Heart left ventricle (tissue), 16 donors: ENCODE data around the gene C13orf46. TPM values are rescaled to one million over a fixed set of nuclear protein-coding genes. Genes with fewer than 3 reads are reported as not detected.

Source experiments
- ATAC-seq, 4 donors: fragments of 200-7000 bp; cut with Tn5 transposase; one replicate each; pipeline ENCODE4 v1.9.1; 2020 to 2022; ENCODE audit warnings: moderate library complexity in 4 of 4, mild to moderate bottlenecking in 3 of 4, moderate number of reproducible peaks in 1 of 4
- DNase-seq, 5 donors: peaks; one replicate each; pipeline ENCODE4 v3.0.0-alpha.2; 2020
- H3K27ac ChIP-seq, 12 donors: fragments of 200-600 bp; sonication (generic) in 4 of 12; one replicate each; pipeline versions ENCODE4 v1.5.0 to v1.8.0; 2016 to 2022; ENCODE audit warnings: mild to moderate bottlenecking in 2 of 12
- H3K27me3 ChIP-seq, 9 donors: fragments of 200-600 bp; sonication (generic) in 2 of 9; one replicate each; pipeline versions ENCODE4 v1.5.1 to v1.8.0; 2016 to 2022; ENCODE audit warnings: mild to moderate bottlenecking in 3 of 9
- H3K36me3 ChIP-seq, 9 donors: fragments of 200-600 bp; sonication (generic) in 2 of 9; one replicate each; pipeline versions ENCODE4 v1.5.0 to v1.8.0; 2018 to 2022; ENCODE audit warnings: mild to moderate bottlenecking in 2 of 9
- H3K4me1 ChIP-seq, 12 donors: fragments of 200-600 bp; sonication (generic) in 4 of 12; one replicate each; pipeline versions ENCODE4 v1.5.0 to v1.8.0; 2016 to 2022; ENCODE audit warnings: mild to moderate bottlenecking in 3 of 12
- H3K4me3 ChIP-seq, 12 donors: fragments of 200-600 bp; sonication (generic) in 4 of 12; one replicate each; pipeline versions ENCODE4 v1.5.0 to v1.8.0; 2017 to 2022; ENCODE audit warnings: mild to moderate bottlenecking in 9 of 12, moderate library complexity in 4 of 12
- H3K9me3 ChIP-seq, 12 donors: fragments of 200-600 bp; sonication (generic) in 4 of 12; one replicate each; pipeline versions ENCODE4 v1.5.0 to v1.8.0; 2016 to 2022; ENCODE audit warnings: mild to moderate bottlenecking in 1 of 12
- POLR2A ChIP-seq, 2 donors: fragments of 450-650 bp; IDR thresholded peaks; one replicate each; pipeline ENCODE4 v1.6.1; 2017; ENCODE audit warnings: antibody characterized with exemption in 2 of 2, mild to moderate bottlenecking in 2 of 2, moderate library complexity in 2 of 2
- WGBS, 4 donors: extraction: QIAGEN DNeasy Blood & Tissue Kit in 2 of 4; methylation state at CpG; one replicate each; pipeline versions ENCODE4 v1.1.5 to v1.1.7; 2013 to 2018; 5-methylcytosine and 5-hydroxymethylcytosine counted together
- intact Hi-C, 10 donors: fragments of 100-400 bp; cut with DNase I; formaldehyde crosslinking; loops; one replicate each; pipeline versions ENCODE4 v1.11.1 to v1.14.2; 2022
- polyA plus RNA-seq, 2 donors: library from polyadenylated mRNA; stranded (reverse); fragments of 200-250 nt; gene quantifications; one replicate each; pipeline ENCODE4 v1.2.3, GENCODE V29; 2013
- total RNA-seq, 9 donors: library from RNA; depleted of rRNA in 2 of 9; stranded (reverse); fragments of >200 nt in 2 of 9; fragmentation: NEBNext Ultra II Directional in 3 of 9; extraction: Animal tissue kit (Norgen Biotek cat#: 25700) in 3 of 9; gene quantifications; one replicate each; pipeline versions ENCODE4 v1.1.0 to v1.2.4, GENCODE V29; 2016 to 2023
- TF ChIP-seq, protein P1 (sequence below), 12 donors: fragments of 200-600 bp; sonication (generic) in 4 of 12; IDR thresholded peaks; one replicate each; pipeline versions ENCODE4 v1.5.0 to v1.8.0; 2018 to 2022; ENCODE audit warnings: antibody characterized with exemption in 12 of 12, mild to moderate bottlenecking in 5 of 12
- donor health status: ischemic (EF 13 %, LVEDD 7.1; RV severe dilation, severe dysfunction).
- donor health status: healthy with polysubstance abuse.
- donor health status: DM: no; HTN: yes; CAD: no.
- donor health status: DM: no; HTN: no; CAD: no.
- donor health status: ischemic (EF 25% LVEDD 6.9; RV normal size, moderate dysfunction).
- donor health status: ischemic (EF 25% LVEDD 5.7; RV mildly dilated, moderate dysfunction).
- donor health status: healthy.
- donor health status: DM: yes; HTN: yes; CAD: no.
- donor health status: ischemic (EF 35%, LVEDD 5.7; RV mildly dilated, moderate dysfunction).
- donor health status: nonischemic (EF 11% LVEDD 7.7; RV severe dilation, severe dysfunction).
- donor health status: DM: yes; HTN: yes; CAD: no.
- donor health status: PGD.
- donor health status: ischemic (EF 29% LVEDD 5.4; RV normal size, mild dysfunction).
- donor health status: nonischemic (EF 23%, LVEDD 6.1; RV moderate dilation, normal function).

Gene C13orf46
- total and polyA plus RNA-seq, 11 donors: 0.07 to 3.1 (median 0.28) TPM; not detected in 1

DNA sequence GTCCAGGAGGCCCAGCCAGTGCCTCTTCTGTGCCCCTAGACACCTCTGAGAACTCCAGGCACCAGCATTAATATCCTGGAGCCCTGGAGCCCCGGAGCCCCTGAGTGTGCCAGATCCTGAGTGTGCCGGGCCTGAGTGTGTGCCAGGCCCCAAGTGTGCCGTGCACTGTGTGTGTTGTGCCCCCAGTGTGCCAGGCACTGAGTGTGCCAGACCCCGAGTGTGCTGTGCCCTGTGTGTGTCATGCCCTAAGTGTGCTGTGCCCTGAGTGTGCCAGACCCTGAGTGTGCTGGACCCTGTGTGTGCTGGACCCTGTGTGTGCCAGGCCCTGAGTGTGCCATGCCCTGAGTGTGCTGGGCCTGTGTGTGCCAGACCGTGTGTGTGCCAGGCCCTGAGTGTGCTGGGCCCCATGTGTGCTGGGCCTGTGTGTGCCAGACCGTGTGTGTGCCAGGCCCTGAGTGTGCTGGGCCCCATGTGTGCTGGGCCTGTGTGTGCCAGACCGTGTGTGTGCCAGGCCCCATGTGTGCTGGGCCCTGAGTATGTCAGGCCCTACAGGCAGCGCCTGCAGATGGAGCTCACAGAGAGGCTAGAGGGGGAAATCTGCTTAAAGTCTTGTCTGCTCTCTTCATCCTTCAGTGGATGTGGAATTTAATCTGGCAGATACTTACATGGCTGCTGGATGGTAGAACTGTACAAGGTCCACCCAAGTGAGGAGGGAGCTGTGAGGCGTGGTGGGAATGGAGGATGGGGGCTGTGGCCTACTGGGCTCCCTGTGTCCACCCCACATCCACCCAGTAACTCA, 53.9 kb downstream of the C13orf46 start:
- Histone ChIP-seq H3K36me3 (no peaks in the 10 kb centered on the region), H3K9me3 (peaks cover 0 to 22% (median 13%) of the 10 kb centered on the region in 12 donors), H3K27me3 (peaks cover 0 to 31% (median 5%) of the 10 kb centered on the region in 9 donors), H3K4me3 (no peak overlapping the region), H3K4me1 (no peaks in the 10 kb centered on the region), H3K27ac (no peak overlapping the region)
- 87 to 97% (median 91%) methylated on average over 6 to 9 of the region's 9 CpGs for WGBS, 4 donors
- peak in 1 of 5 donors; percentile 3 for DNase-seq
- ATAC-seq: peak in 2 of 4 donors; percentile 12 to 37
- TF ChIP-seq, protein P1, sequence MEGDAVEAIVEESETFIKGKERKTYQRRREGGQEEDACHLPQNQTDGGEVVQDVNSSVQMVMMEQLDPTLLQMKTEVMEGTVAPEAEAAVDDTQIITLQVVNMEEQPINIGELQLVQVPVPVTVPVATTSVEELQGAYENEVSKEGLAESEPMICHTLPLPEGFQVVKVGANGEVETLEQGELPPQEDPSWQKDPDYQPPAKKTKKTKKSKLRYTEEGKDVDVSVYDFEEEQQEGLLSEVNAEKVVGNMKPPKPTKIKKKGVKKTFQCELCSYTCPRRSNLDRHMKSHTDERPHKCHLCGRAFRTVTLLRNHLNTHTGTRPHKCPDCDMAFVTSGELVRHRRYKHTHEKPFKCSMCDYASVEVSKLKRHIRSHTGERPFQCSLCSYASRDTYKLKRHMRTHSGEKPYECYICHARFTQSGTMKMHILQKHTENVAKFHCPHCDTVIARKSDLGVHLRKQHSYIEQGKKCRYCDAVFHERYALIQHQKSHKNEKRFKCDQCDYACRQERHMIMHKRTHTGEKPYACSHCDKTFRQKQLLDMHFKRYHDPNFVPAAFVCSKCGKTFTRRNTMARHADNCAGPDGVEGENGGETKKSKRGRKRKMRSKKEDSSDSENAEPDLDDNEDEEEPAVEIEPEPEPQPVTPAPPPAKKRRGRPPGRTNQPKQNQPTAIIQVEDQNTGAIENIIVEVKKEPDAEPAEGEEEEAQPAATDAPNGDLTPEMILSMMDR (IDR thresholded peaks at IDR 0.05): no peak
- TF ChIP-seq POLR2A (IDR thresholded peaks at IDR 0.05): no peak
- intact Hi-C loops: no loop called here

DNA sequence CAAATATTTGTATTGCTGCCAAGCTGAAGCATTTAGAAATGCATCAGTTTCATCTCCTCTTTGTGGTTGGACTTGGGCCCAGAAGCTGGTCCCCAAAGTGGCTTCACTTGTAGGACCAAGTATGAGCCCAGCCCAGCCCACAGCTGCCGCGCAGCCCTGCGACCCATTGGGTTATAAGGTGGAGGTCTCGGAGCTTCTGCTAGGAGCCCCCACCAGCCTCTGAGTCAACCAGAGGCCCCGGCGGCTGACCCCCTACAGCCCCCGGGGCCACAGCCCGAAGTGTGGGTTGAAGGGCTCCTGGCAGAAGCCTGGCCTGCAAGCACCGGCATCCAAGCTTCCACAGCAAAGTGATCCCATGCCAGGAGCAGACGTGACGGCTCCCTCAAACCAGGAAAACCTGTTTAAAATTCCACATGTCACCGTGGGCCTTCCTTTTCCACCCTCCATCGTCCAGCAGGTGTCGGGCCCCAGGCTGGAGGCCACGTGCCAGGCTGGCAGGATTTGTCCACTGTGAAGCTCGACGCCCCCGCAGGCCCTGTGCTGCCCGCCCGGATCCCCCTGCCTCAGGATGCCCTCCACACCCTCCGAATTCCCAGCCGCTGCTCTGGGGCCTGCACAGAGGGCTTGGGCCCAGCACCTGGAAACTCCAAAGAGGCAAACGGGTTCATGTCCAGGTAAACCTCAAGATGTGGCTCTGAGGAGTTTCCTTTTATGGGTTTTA, 54.7 kb downstream of the C13orf46 start:
- WGBS, 4 donors: 94 to 95% (median 95%) methylated on average over 23 of the region's 23 CpGs
- no peak overlapping the region for H3K27ac ChIP-seq

DNA sequence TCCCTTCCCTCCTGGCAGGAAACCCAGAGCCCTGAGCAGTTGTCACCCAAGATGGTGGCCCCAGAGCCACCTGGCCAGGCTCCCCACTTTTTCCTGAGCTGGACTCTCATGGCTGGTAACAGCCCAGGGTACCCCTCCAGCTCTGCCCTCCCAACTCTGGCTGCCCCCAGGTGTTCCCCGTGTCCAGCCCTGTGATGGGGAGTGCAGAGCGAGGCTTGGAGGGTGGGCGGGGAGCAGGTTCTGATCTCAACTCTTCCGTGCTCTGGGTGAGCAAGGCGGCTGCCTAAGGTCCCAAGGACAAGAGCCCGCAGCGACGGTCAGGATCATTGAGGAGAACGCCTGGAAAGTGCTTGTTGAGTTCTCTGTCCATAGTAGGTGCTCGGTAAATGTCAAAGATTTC, 55.3 kb downstream of the C13orf46 start:
- Histone ChIP-seq H3K4me3 (no peak overlapping the region), H3K4me1 (no peaks in the 10 kb centered on the region), H3K36me3 (no peaks in the 10 kb centered on the region), H3K27ac (no peak overlapping the region), H3K27me3 (peaks cover 0 to 37% (median 5%) of the 10 kb centered on the region in 9 donors), H3K9me3 (peaks cover 0 to 22% (median 13%) of the 10 kb centered on the region in 12 donors)
- WGBS, 4 donors: 87 to 97% (median 92%) methylated on average over 9 to 10 of the region's 10 CpGs
- intact Hi-C loops: no loop called here
- TF ChIP-seq POLR2A (IDR thresholded peaks at IDR 0.05): no peak
- TF ChIP-seq, protein P1 (IDR thresholded peaks at IDR 0.05): no peak
- DNase-seq: no peak
- no peak for ATAC-seq

More for the DNA sequence above, 54.7 kb downstream of the C13orf46 start:
- intact Hi-C loops: no loop called here
- H3K27me3 ChIP-seq: peaks cover 0 to 37% (median 5%) of the 10 kb centered on the region in 9 donors
- H3K9me3 ChIP-seq: peaks cover 0 to 22% (median 13%) of the 10 kb centered on the region in 12 donors
- no peak for ATAC-seq
- peak in 1 of 5 donors; percentile 50 for DNase-seq
- no peaks in the 10 kb centered on the region for H3K4me1 ChIP-seq
- no peak overlapping the region for H3K4me3 ChIP-seq
- H3K36me3 ChIP-seq: no peaks in the 10 kb centered on the region
- no peak for TF ChIP-seq POLR2A (IDR thresholded peaks at IDR 0.05)
- TF ChIP-seq, protein P1 (IDR thresholded peaks at IDR 0.05): no peak
